B cell (primary cell): ENCODE results near the gene RGS2. TPM values are rescaled to one million over a fixed set of nuclear protein-coding genes. Genes with fewer than 3 reads are reported as not detected.

Experiments used
- ATAC-seq: fragments of 200-7000 bp; cut with Tn5 transposase; one replicate; pipeline ENCODE4 v1.10.0; 2021; ENCODE audit warnings: low read depth, mild to moderate bottlenecking, moderate number of reproducible peaks, moderate library complexity
- CTCF ChIA-PET: fragments of 350-600 bp; sonication (Branson Sonifier 250); formaldehyde crosslinking; loops from one replicate; lab custom pipeline; 2021; ENCODE audit warnings: antibody characterized with exemption, inconsistent platforms; lab: Charles Lee
- POLR2A ChIA-PET: fragments of 350-600 bp; sonication (Branson Sonifier 250); formaldehyde crosslinking; loops from one replicate; lab custom pipeline; 2021; ENCODE audit warnings: antibody characterized with exemption; lab: Charles Lee
- DNase-seq: peaks from one replicate; pipeline ENCODE4 v3.0.0; 2013
- H2AFZ ChIP-seq: 2 replicates; pipeline ENCODE4 v1.6.1; 2012; ENCODE audit warnings: mild to moderate bottlenecking, low read depth, low read length; ENCODE audit not compliant: insufficient read depth, poor library complexity, severe bottlenecking
- H3K27ac ChIP-seq, 2 donors: 1 replicate in 1 of 2; 2 replicates in 1 of 2; pipeline ENCODE4 v1.5.1; 2012 to 2013; ENCODE audit warnings: low read length in 2 of 2, mild to moderate bottlenecking in 2 of 2, moderate library complexity in 1 of 2
- H3K27me3 ChIP-seq, 4 experiments: fragments of 200-600 bp in 1 of 4; sonication (generic) in 1 of 4; replicated peaks in 1 of 4; 1 replicate in 2 of 4; 2 replicates in 2 of 4; pipeline versions ENCODE4 v1.6.1 to v1.7.0; 2013 to 2016; ENCODE audit warnings: low read length in 3 of 4, mild to moderate bottlenecking in 2 of 4, mixed read lengths in 1 of 4, moderate library complexity in 1 of 4; ENCODE audit not compliant: insufficient read depth in 4 of 4, control insufficient read depth in 3 of 4; ENCODE audit errors: control extremely low read depth in 1 of 4
- H3K36me3 ChIP-seq, 2 experiments: replicated peaks in 1 of 2; 1 replicate in 1 of 2; 2 replicates in 1 of 2; pipeline versions ENCODE4 v1.6.1 to v1.7.1; 2013; ENCODE audit warnings: low read length in 1 of 2; ENCODE audit not compliant: insufficient read depth in 2 of 2, control insufficient read depth in 1 of 2; ENCODE audit errors: control extremely low read depth in 1 of 2, extremely low read depth in 1 of 2
- H3K4me1 ChIP-seq, 2 donors: fragments of 200-600 bp in 1 of 2; sonication (generic) in 1 of 2; 1 replicate in 1 of 2; 2 replicates in 1 of 2; pipeline versions ENCODE4 v1.5.1 to v1.6.1; 2013 to 2017; ENCODE audit warnings: low read length in 2 of 2; ENCODE audit not compliant: control insufficient read depth in 2 of 2, insufficient read depth in 2 of 2
- H3K4me2 ChIP-seq: replicated peaks from 2 replicates; pipeline ENCODE3; 2012; ENCODE audit warnings: mild to moderate bottlenecking, low read depth, low read length; ENCODE audit not compliant: poor library complexity, severe bottlenecking
- H3K4me3 ChIP-seq, 5 experiments: fragments of 200-600 bp in 1 of 5; sonication (generic) in 1 of 5; 1 replicate in 3 of 5; 2 replicates in 2 of 5; pipeline versions ENCODE4 v1.5.1 to v1.7.0; 2011 to 2016; ENCODE audit warnings: low read length in 4 of 5, mild to moderate bottlenecking in 4 of 5, low read depth in 2 of 5, control low read depth in 1 of 5, moderate library complexity in 1 of 5; ENCODE audit not compliant: insufficient read depth in 1 of 5; ENCODE audit errors: control extremely low read depth in 1 of 5, extremely low read depth in 1 of 5
- H3K79me2 ChIP-seq: fragments of 200-600 bp; sonication (generic); one replicate; pipeline ENCODE4 v1.6.0; 2016; ENCODE audit warnings: low read length; ENCODE audit not compliant: control insufficient read depth, insufficient read depth
- H3K9ac ChIP-seq: fragments of 200-600 bp; sonication (generic); 2 replicates; pipeline ENCODE4 v1.6.1; 2017; ENCODE audit warnings: mild to moderate bottlenecking, low read length, moderate library complexity
- H3K9me3 ChIP-seq, 3 donors: one replicate each; pipeline versions ENCODE4 v1.6.1 to v1.7.1; 2013; ENCODE audit warnings: low read length in 2 of 3; ENCODE audit not compliant: control insufficient read depth in 2 of 3, insufficient read depth in 1 of 3; ENCODE audit errors: control extremely low read depth in 1 of 3
- H4K20me1 ChIP-seq: 2 replicates; pipeline ENCODE4 v1.6.0; 2012; ENCODE audit warnings: mild to moderate bottlenecking, low read length; ENCODE audit not compliant: insufficient read depth, control insufficient read depth, poor library complexity, severe bottlenecking
- H3K27ac Mint-ChIP-seq: one replicate; pipeline ENCODE4 v1.8.0; 2021; ENCODE audit warnings: mixed read lengths
- H3K27me3 Mint-ChIP-seq: one replicate; pipeline ENCODE4 v1.8.0; 2021; ENCODE audit warnings: mixed read lengths
- H3K4me1 Mint-ChIP-seq: one replicate; pipeline ENCODE4 v1.8.0; 2021; ENCODE audit warnings: mixed read lengths
- H3K4me3 Mint-ChIP-seq: one replicate; pipeline ENCODE4 v1.8.0; 2021; ENCODE audit warnings: mixed read lengths
- H3K9me3 Mint-ChIP-seq: one replicate; pipeline ENCODE4 v1.8.0; 2022; ENCODE audit warnings: mixed read lengths; ENCODE audit not compliant: insufficient read depth
- EZH2 ChIP-seq: IDR thresholded peaks from 2 replicates; pipeline ENCODE4 v1.6.1; 2012; ENCODE audit warnings: borderline replicate concordance, low read depth, mild to moderate bottlenecking, moderate library complexity, low read length; ENCODE audit not compliant: insufficient read depth, poor library complexity, severe bottlenecking
- WGBS: methylation state at CpG from one replicate; pipeline ENCODE4 v1.1.5; 2013; ENCODE audit warnings: missing lambda C conversion rate; ENCODE audit not compliant: insufficient coverage; 5-methylcytosine and 5-hydroxymethylcytosine counted together
- intact Hi-C: fragments of 100-400 bp; cut with micrococcal nuclease; formaldehyde crosslinking; loops from one replicate; pipeline ENCODE4 v1.10.0; 2022
- polyA plus RNA-seq: library from polyadenylated mRNA; depleted of rRNA; stranded (reverse); fragments of >200 nt; gene quantifications from 2 replicates; pipeline ENCODE4 v1.2.3, GENCODE V29; 2012
- total RNA-seq, 2 donors: library from RNA; stranded (reverse); fragments of 120-200 nt in 1 of 2; gene quantifications; 1 replicate in 1 of 2; 2 replicates in 1 of 2; pipeline versions ENCODE4 v1.2.3 to v1.2.4, GENCODE V29; 2013 to 2022
- TF ChIP-seq, protein P1 (sequence below): fragments of 200-600 bp; IDR thresholded peaks from one replicate; pipeline ENCODE4 v1.8.0; 2022; ENCODE audit warnings: antibody characterized with exemption, mild to moderate bottlenecking

RGS2 gene
- total and polyA plus RNA-seq, 2 donors (not counting 1 experiment from before 2014, with no cell fraction given), result 232 to 247 TPM

DNA sequence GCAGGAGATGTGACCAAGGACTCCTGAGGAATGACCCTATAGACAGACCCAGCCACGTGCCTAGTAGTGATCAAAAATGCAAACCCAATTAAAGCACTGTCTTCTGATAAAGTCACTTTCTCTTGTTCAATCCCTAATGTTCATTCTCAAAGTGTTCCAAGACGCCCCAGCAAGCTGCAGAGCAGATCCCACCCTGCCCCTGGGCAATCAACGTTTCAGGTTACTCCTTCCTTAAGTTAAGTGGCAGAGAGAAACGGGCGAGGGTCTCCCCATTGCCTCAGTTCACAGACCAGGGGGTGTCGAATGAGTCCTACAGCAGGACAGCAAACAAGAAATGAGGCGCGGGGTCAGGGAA is 699 bp upstream of the RGS2 start:
- H3K4me1 ChIP-seq, result peaks cover 23 to 24% of the 10 kb centered on the region in 2 donors
- peaks cover 0 to 3% (median 0%) of the 10 kb centered on the region in 4 experiments for H3K27me3 ChIP-seq
- CTCF ChIA-PET, result interaction anchor here (0.5 to 10.9 kb wide), 14 partner anchors 16 to 333 kb away, joined by 3 to 201 read pairs (median 6); partner anchors contain the start of genes CDC73, RO60 and UCHL5
- H2AFZ ChIP-seq, result peak overlapping the region; percentile 91
- H3K36me3 ChIP-seq, result no peaks in the 10 kb centered on the region
- Mint-ChIP-seq H3K4me1 (peaks cover 45% of the 10 kb centered on the region), H3K27ac (peak overlapping the region; percentile 95), H3K27me3 (no peaks in the 10 kb centered on the region), H3K4me3 (peak overlapping the region; percentile 96), H3K9me3 (no peaks in the 10 kb centered on the region)
- intact Hi-C loops, result loop anchor here (1.0 to 5.0 kb wide), 11 partner anchors 134 to 1481 kb away; partner anchors contain the start of genes CDC73, RGS1, RO60 and UCHL5
- H3K27ac ChIP-seq, result peak overlapping the region in 1 of 2 donors; percentile 70
- no peak for ATAC-seq
- H3K9me3 ChIP-seq, result no peaks in the 10 kb centered on the region
- no peaks in the 10 kb centered on the region for H4K20me1 ChIP-seq
- H3K79me2 ChIP-seq, result no peaks in the 10 kb centered on the region
- POLR2A ChIA-PET, result interaction anchor here (1.3 to 1.6 kb wide), 4 partner anchors 251 to 314 kb away, joined by 3 to 9 read pairs (median 4); partner anchors contain the start of genes CDC73, RO60 and UCHL5
- peak overlapping the region; percentile 58 to 99 (median 86) for H3K4me3 ChIP-seq
- peak overlapping the region; percentile 98 for H3K9ac ChIP-seq
- H3K4me2 ChIP-seq, result peak overlapping the region; percentile 98
- WGBS, result 4% methylated on average over 7 of the region's 8 CpGs
- TF ChIP-seq, protein P1, sequence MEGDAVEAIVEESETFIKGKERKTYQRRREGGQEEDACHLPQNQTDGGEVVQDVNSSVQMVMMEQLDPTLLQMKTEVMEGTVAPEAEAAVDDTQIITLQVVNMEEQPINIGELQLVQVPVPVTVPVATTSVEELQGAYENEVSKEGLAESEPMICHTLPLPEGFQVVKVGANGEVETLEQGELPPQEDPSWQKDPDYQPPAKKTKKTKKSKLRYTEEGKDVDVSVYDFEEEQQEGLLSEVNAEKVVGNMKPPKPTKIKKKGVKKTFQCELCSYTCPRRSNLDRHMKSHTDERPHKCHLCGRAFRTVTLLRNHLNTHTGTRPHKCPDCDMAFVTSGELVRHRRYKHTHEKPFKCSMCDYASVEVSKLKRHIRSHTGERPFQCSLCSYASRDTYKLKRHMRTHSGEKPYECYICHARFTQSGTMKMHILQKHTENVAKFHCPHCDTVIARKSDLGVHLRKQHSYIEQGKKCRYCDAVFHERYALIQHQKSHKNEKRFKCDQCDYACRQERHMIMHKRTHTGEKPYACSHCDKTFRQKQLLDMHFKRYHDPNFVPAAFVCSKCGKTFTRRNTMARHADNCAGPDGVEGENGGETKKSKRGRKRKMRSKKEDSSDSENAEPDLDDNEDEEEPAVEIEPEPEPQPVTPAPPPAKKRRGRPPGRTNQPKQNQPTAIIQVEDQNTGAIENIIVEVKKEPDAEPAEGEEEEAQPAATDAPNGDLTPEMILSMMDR, result no peak
- no peak for TF ChIP-seq EZH2
- no peak for DNase-seq
